IgD-negative memory B cell (primary cell): ENCODE data around the gene BEND6. TPM values are rescaled to one million over a fixed set of nuclear protein-coding genes. Genes with fewer than 3 reads are reported as not detected.

Experiments
- H3K27ac Mint-ChIP-seq, 3 donors: one replicate each; pipeline ENCODE4 v1.8.0; 2020 to 2022; ENCODE audit warnings: mild to moderate bottlenecking in 3 of 3, mixed read lengths in 3 of 3, moderate library complexity in 1 of 3
- H3K27me3 Mint-ChIP-seq: one replicate; pipeline ENCODE4 v1.8.0; 2021; ENCODE audit warnings: mixed read lengths
- H3K36me3 Mint-ChIP-seq: one replicate; pipeline ENCODE4 v1.8.0; 2020; ENCODE audit warnings: mild to moderate bottlenecking, mixed read lengths
- H3K4me1 Mint-ChIP-seq, 3 donors: one replicate each; pipeline ENCODE4 v1.8.0; 2020 to 2022; ENCODE audit warnings: mixed read lengths in 3 of 3, mild to moderate bottlenecking in 1 of 3
- H3K4me3 Mint-ChIP-seq, 4 donors: one replicate each; pipeline ENCODE4 v1.8.0; 2020 to 2022; ENCODE audit warnings: mild to moderate bottlenecking in 4 of 4, mixed read lengths in 4 of 4, moderate library complexity in 3 of 4
- H3K9me3 Mint-ChIP-seq, 3 donors: one replicate each; pipeline ENCODE4 v1.8.0; 2020 to 2021; ENCODE audit warnings: mixed read lengths in 3 of 3, mild to moderate bottlenecking in 1 of 3
- polyA plus RNA-seq: library from polyadenylated mRNA; unstranded; fragments of 300-500 nt; fragmentation: Illumina TruSeq; gene quantifications from one replicate; pipeline ENCODE4 v1.2.3, GENCODE V29; 2021

BEND6 gene
- polyA plus RNA-seq, 1 donor from 2014 or later, result not detected

DNA sequence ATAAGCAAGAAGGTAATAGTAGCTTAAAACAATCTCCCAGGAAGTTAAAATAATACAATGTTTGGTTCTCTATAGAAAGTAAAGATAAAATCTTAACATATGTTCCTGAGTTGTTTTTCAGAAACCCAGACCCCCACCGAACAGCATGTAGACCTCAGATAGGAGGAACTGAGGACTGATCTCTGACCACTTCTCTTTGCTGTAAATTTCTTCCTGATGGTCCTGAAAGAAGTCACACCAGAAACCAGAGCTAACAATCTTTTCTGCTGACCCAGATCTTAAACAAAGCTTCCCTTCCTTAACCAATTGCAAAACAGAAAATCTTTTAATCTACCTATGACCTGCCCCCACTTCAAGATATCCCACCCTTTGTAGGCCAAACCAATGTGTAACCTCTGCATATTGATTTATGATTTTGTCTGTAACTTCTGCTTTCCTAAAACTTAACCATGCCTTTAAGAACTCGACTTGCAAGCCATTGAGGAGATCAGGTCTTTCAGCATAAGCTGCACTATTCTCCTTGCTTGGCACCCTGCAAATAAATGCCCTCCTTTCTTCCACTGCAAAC, 21.9 kb upstream of the BEND6 start:
- no peaks in the 10 kb centered on the region for H3K4me1 Mint-ChIP-seq
- H3K36me3 Mint-ChIP-seq, result peaks cover 2% of the 10 kb centered on the region
- no peak overlapping the region for H3K27ac Mint-ChIP-seq
- no peak overlapping the region for H3K4me3 Mint-ChIP-seq
- H3K9me3 Mint-ChIP-seq, result no peaks in the 10 kb centered on the region
- peaks cover 3% of the 10 kb centered on the region for H3K27me3 Mint-ChIP-seq

DNA sequence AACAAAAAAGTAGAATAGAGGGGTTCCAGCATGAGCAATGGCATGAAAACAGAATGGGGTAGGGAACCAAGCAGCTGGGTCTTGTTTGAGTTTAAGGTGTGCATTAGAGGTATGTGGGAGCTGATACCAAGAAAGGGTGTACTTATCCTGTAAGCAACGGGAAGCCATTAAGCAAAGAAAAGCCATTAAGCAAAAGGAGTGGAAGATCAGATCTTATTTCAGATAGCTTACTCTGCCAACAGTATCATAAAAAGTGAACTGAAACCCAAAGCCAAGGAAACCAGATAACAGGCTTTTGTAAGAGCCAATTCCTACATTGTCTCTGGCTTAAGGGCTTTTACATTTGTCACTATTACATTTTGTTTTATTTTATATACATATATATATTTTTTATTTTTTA, 21.3 kb upstream of the BEND6 start:
- Mint-ChIP-seq H3K9me3 (no peaks in the 10 kb centered on the region), H3K27me3 (peaks cover 3% of the 10 kb centered on the region), H3K4me3 (no peak overlapping the region), H3K4me1 (no peaks in the 10 kb centered on the region), H3K27ac (no peak overlapping the region), H3K36me3 (peaks cover 2% of the 10 kb centered on the region)

- Mint-ChIP-seq H3K27me3 (peaks cover 3% of the 10 kb centered on the region), H3K4me1 (no peaks in the 10 kb centered on the region), H3K9me3 (no peaks in the 10 kb centered on the region), H3K27ac (no peak overlapping the region), H3K36me3 (peaks cover 2% of the 10 kb centered on the region), H3K4me3 (no peak overlapping the region)
Measured at GRCh38 chr6:56934876-56935275, 20.0 kb upstream of the BEND6 start.

DNA sequence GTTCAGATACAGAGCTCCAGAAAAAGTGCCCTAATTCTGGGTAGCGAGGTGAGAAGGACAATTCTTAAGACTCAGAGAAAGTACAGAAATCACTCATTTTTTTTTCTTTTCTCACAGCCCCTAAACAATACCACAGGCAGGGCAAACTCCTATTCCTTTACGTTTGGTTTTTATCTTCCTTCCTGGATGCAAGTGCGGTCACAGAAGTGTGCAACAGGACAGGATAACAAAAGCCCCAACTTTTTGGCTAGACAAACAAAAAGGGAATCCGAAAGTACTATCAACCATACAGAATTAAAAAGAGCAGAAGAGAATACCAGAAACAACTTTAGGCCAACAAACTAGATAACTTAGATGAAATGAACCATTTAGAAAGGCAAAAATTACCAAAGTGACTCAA, 18.4 kb upstream of the BEND6 start:
- Mint-ChIP-seq H3K4me3 (no peak overlapping the region), H3K9me3 (peaks cover 2 to 3% (median 3%) of the 10 kb centered on the region in 3 donors), H3K36me3 (peaks cover 2% of the 10 kb centered on the region), H3K27ac (no peak overlapping the region), H3K4me1 (no peaks in the 10 kb centered on the region), H3K27me3 (peaks cover 3% of the 10 kb centered on the region)

DNA sequence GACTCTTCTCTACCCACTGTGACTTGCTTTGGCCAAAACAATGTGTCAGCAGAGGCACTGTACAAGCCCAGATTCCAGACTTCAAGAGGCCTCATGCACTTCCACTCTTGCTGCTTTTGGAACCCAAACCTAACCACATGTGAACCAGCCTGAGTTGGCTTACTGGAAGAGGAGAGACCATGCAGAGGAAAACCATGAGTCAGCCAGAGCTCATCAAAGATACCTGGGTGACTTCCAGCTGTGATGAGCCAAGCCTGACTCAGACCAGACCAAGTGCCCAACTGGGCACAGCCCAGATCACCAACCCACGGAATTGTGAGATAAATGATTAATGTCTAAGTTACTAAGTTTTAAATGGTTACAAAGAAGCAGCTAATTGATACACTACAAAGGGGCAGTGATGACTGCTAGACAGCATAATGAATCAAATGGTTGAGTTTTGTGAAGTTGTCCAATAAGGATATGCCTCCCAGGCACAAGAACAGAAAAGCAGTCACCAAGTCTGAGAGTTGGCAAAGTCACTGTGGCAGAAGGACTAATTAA, 16.2 kb upstream of the BEND6 start:
- Mint-ChIP-seq H3K4me1 (no peaks in the 10 kb centered on the region), H3K27me3 (peaks cover 3% of the 10 kb centered on the region), H3K27ac (no peak overlapping the region), H3K9me3 (peaks cover 3 to 11% (median 8%) of the 10 kb centered on the region in 3 donors), H3K36me3 (peaks cover 2% of the 10 kb centered on the region), H3K4me3 (no peak overlapping the region)

DNA sequence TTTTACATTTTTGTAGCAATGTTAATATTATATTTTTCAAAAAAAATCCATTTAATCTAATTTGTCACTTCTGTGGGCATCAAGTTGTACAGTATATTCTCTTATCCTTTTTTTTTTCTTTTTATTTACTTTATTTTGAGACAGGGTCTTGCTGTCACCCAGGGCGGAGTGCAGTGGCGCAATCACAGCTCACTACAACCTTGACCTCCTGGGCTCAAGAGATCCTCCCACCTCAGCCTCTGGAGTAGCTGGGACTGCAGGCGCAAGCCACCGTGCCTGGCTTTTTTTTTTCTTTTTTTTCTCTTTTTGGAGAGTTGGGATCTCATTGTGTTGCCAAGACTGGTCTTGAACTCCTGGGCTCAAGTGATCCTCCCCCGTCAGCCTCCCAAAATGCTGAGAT, 14.4 kb upstream of the BEND6 start:
- H3K27me3 Mint-ChIP-seq, result peaks cover 4% of the 10 kb centered on the region
- no peak overlapping the region for H3K4me3 Mint-ChIP-seq
- peaks cover 3 to 11% (median 8%) of the 10 kb centered on the region in 3 donors for H3K9me3 Mint-ChIP-seq
- H3K4me1 Mint-ChIP-seq, result no peaks in the 10 kb centered on the region
- no peak overlapping the region for H3K27ac Mint-ChIP-seq
- H3K36me3 Mint-ChIP-seq, result peaks cover 2% of the 10 kb centered on the region

GRCh38 chr6:56940977-56941376, 13.9 kb upstream of the BEND6 start:
- no peak overlapping the region for H3K27ac Mint-ChIP-seq
- H3K4me3 Mint-ChIP-seq, result no peak overlapping the region
- H3K4me1 Mint-ChIP-seq, result no peaks in the 10 kb centered on the region
- peaks cover 2% of the 10 kb centered on the region for H3K36me3 Mint-ChIP-seq
- H3K27me3 Mint-ChIP-seq, result peaks cover 1% of the 10 kb centered on the region
- peaks cover 3 to 11% (median 8%) of the 10 kb centered on the region in 3 donors for H3K9me3 Mint-ChIP-seq

DNA sequence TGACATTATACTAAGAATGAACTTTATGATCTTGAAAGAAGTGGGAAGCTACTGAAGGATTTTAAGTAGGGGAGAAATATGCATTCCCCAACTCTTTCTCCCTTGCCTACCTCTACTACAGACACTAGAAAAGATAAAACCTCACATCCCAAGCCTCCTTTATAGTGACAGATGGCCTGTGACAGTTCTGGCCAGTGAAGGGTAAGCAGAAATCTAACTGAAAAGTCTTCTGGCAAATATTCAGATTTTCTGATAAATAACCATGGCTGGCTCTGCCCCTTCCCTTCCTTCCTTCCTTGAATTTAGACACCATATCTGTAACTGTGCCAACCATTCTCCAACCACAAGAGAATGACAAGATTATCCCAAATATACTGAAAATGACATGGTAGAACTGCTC, 10.2 kb upstream of the BEND6 start:
- Mint-ChIP-seq H3K9me3 (peaks cover 3 to 11% (median 8%) of the 10 kb centered on the region in 3 donors), H3K27ac (no peak overlapping the region), H3K4me1 (no peaks in the 10 kb centered on the region), H3K36me3 (peaks cover 2% of the 10 kb centered on the region), H3K27me3 (peaks cover 8% of the 10 kb centered on the region), H3K4me3 (no peak overlapping the region)

DNA sequence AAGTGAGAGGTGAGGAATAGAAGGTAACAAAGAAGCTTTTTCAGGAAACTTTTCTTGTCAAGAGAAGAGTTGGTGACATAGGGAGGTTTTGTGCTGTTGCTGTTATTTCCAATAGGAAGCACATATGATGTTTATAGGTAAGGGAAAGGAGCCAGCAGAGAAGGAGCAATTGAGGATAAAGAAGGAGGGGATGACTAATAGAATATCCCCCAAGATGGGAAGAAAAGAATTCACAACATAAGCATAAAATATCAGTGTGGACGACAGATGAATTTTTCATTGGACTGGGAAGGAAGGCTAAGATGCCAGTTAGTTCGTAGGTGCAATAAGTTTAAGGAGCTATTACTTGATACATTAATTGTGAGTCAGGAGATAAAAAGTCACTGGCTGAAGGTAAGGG, 8.5 kb upstream of the BEND6 start:
- Mint-ChIP-seq H3K27me3 (peaks cover 10% of the 10 kb centered on the region), H3K36me3 (peaks cover 2% of the 10 kb centered on the region), H3K4me1 (no peaks in the 10 kb centered on the region), H3K9me3 (peaks cover 0 to 8% (median 6%) of the 10 kb centered on the region in 3 donors), H3K4me3 (no peak overlapping the region), H3K27ac (no peak overlapping the region)

DNA sequence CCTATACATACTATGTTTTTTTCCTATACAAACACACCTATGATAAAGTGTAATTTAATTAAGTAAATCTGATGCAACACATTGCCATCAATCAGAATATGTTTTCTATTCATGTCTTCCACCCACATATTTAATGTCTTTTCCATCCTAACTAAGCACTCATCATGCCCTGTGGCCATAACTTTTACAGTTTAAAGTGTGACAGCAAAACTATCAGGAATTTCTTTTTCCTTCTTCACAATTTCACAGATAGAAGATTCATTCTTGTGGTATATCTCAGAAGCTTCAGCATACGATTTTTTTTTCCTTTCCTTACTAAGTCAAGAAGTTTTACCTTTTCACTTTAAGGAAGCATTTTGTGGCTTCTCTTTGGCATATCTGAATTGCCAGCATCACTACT, 7.0 kb upstream of the BEND6 start:
- H3K4me3 Mint-ChIP-seq, result no peak overlapping the region
- H3K27me3 Mint-ChIP-seq, result peaks cover 21% of the 10 kb centered on the region
- H3K27ac Mint-ChIP-seq, result no peak overlapping the region
- H3K36me3 Mint-ChIP-seq, result no peaks in the 10 kb centered on the region
- H3K9me3 Mint-ChIP-seq, result peaks cover 0 to under 1% (median 0%) of the 10 kb centered on the region in 3 donors
- H3K4me1 Mint-ChIP-seq, result no peaks in the 10 kb centered on the region

DNA sequence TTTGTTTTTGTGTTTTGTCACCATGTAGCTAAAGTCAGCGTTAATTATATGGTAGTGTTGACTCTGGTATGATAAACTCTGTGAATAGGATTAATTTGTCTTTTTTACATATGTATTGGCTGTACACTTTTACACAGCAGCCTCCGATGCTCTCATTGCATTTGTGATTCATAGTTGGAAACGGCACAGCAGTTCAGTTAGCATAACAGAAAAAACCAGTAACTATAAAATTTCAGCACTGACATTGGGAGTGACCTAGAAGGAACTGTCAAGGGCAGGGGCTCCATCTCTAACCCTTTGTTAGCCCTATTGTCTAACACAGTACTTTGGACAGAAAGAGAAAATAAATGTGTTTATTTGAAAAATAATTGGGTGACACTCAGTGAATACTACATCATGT, 5.6 kb upstream of the BEND6 start:
- Mint-ChIP-seq H3K4me1 (peaks cover 0 to 8% (median 8%) of the 10 kb centered on the region in 3 donors), H3K36me3 (no peaks in the 10 kb centered on the region)

GRCh38 chr6:56949925-56950495, 4.9 kb upstream of the BEND6 start:
- Mint-ChIP-seq H3K9me3 (no peaks in the 10 kb centered on the region), H3K27ac (no peak overlapping the region), H3K4me3 (no peak overlapping the region), H3K4me1 (peaks cover 0 to 10% (median 9%) of the 10 kb centered on the region in 3 donors), H3K27me3 (peaks cover 34% of the 10 kb centered on the region), H3K36me3 (no peaks in the 10 kb centered on the region)

More for the DNA sequence above, 5.6 kb upstream of the BEND6 start:
- H3K4me3 Mint-ChIP-seq, result no peak overlapping the region
- no peaks in the 10 kb centered on the region for H3K9me3 Mint-ChIP-seq
- peaks cover 34% of the 10 kb centered on the region for H3K27me3 Mint-ChIP-seq
- no peak overlapping the region for H3K27ac Mint-ChIP-seq

DNA sequence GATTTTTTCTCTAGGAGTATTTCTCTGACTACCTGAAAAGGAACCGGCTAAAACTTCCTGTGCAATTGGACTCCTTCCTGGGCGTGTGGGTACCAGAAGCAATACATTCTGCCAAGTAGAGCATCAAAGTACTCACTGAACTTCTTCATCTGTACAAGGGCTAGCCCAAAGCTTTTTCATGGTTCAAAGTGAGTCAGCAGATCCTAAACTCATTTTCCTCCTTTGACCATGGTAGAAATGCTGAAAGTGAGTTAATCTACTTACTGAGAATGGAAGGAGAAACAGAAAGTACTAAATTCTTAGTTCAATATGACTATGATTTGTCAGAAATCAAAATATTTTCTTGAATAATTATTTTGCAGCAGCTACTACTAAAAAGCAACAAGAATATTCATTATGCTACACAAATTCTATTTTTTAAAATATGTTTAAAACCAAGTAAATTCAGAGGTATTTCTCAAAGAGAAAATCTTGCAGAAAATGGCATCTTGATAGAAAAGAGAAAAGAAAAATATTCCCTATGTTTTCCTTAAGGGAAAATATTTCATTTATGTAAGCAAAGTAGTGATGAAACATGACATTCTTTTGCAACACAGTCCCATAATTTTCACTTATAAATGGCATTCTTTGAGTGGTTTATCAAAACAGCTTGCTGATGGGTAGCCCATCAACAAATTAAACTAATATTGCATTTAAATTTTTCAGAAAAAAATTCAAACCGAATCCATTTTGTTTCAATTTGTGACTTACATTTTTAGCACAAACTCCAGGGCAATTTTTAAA, 3.7 kb upstream of the BEND6 start:
- Mint-ChIP-seq H3K4me3 (no peak overlapping the region), H3K36me3 (no peaks in the 10 kb centered on the region), H3K27me3 (peaks cover 42% of the 10 kb centered on the region)

DNA sequence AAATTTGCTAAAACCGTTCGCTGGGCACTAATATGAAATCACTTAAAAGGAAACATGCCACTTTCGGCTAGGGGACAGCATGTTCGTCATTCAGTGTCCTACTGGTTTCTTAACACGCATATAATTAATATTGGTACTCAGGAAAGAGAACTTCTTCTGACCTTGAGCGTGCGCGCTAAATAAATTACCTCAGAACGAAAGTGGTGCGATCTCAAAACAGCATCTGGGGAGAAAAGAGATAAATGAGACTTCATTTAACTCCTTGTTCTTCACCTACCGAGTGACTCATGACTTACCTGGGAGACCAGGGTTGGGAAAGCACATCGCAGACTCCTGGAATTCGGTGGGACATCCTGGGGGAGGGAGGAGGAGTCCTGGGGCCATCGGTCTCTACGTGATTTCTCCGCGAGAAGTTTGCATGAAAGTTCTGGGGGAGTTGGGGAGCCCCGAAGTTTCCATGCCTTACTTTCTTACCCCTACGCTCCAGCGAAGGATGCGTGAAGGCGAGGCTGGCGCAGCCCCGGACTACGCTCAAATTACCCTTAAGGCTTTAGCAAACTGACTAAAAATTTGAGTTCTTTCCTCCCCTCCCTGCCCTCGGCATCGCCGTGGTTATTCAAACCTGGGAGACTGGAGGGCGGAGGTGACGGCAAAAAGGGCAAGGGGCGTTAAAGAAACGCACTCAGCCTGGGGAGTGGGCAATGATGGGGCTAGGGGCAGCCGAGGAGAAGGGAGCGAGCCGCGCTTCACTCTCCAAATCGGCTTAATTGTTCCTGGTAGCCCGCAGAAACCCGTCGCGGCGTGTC, 1.1 kb upstream of the BEND6 start:
- Mint-ChIP-seq H3K27ac (peak overlapping the region in 1 of 3 donors; percentile 84), H3K4me1 (peaks cover 5 to 16% (median 13%) of the 10 kb centered on the region in 3 donors), H3K9me3 (no peaks in the 10 kb centered on the region), H3K4me3 (peak overlapping the region; percentile 84 to 97 (median 94)), H3K36me3 (no peaks in the 10 kb centered on the region), H3K27me3 (peaks cover 47% of the 10 kb centered on the region)

More for the DNA sequence above, 3.7 kb upstream of the BEND6 start:
- no peaks in the 10 kb centered on the region for H3K9me3 Mint-ChIP-seq
- peaks cover 5 to 16% (median 13%) of the 10 kb centered on the region in 3 donors for H3K4me1 Mint-ChIP-seq
- H3K27ac Mint-ChIP-seq, result no peak overlapping the region
